ENCODE results near the gene SLC25A25. TPM values are rescaled to one million over a fixed set of nuclear protein-coding genes. Genes with fewer than 3 reads are reported as not detected.
"Not testable (repeated sequence)": the region's sequence is repeated elsewhere in the genome, so short reads cannot be mapped to it uniquely, and the experiment has no call there.

Gene SLC25A25
- total and polyA plus RNA-seq, 2 experiments from 2014 or later: 8.2 to 20.2 TPM

- Histone ChIP-seq H3K36me3 (ENCODE audit: low read depth) (no peaks in the 10 kb centered on the region), H3K4me1 (ENCODE audit: insufficient read depth) (no peaks in the 10 kb centered on the region), H3K9me2 (ENCODE audit: insufficient read depth) (no peaks in the 10 kb centered on the region), H3K9ac (no peak overlapping the region), H3K4me3 (no peak overlapping the region), H3F3A (ENCODE audit: insufficient read depth) (no peaks in the 10 kb centered on the region), H3K4me2 (ENCODE audit: unreplicated experiment) (no peak overlapping the region), H2AFZ (no peak overlapping the region), H3K79me2 (ENCODE audit: insufficient read depth) (no peaks in the 10 kb centered on the region), H3K27ac (no peak overlapping the region), H3K9me3 (ENCODE audit: low read depth) (no peaks in the 10 kb centered on the region), H4K20me1 (ENCODE audit: insufficient read depth) (no peaks in the 10 kb centered on the region), H3K27me3 (replicated peaks; ENCODE audit: insufficient read depth) (no peaks in the 10 kb centered on the region)
- TF ChIP-seq EZH2 (IDR thresholded peaks at IDR 0.05; ENCODE audit: insufficient read depth, poor library complexity, severe bottlenecking) (no peak), EZH2phosphoT487 (IDR thresholded peaks at IDR 0.05; ENCODE audit: insufficient read depth, low read depth) (no peak)
- no peak for DNase-seq
- WGBS, 2 experiments (ENCODE audit: low coverage in 1 of 2, low lambda C conversion rate in 2 of 2, missing lambda C conversion rate in 2 of 2): 66 to 72% methylated on average over 7 of the region's 7 CpGs
- in situ Hi-C loops (cut with MboI): no loop called here
These were observed 26.0 kb upstream of the SLC25A25 start for GRCh38 chr9:128042043-128042442.

- in situ Hi-C loops (cut with MboI): no loop called here
- Histone ChIP-seq H4K20me1 (ENCODE audit: insufficient read depth) (no peaks in the 10 kb centered on the region), H3K9me3 (ENCODE audit: low read depth) (no peaks in the 10 kb centered on the region), H3F3A (ENCODE audit: insufficient read depth) (no peaks in the 10 kb centered on the region), H3K27me3 (replicated peaks; ENCODE audit: insufficient read depth) (no peaks in the 10 kb centered on the region), H3K9me2 (ENCODE audit: insufficient read depth) (no peaks in the 10 kb centered on the region), H2AFZ (no peak overlapping the region), H3K4me1 (ENCODE audit: insufficient read depth) (no peaks in the 10 kb centered on the region), H3K36me3 (ENCODE audit: low read depth) (no peaks in the 10 kb centered on the region), H3K4me2 (ENCODE audit: unreplicated experiment) (no peak overlapping the region), H3K27ac (no peak overlapping the region), H3K79me2 (ENCODE audit: insufficient read depth) (no peaks in the 10 kb centered on the region), H3K9ac (no peak overlapping the region), H3K4me3 (no peak overlapping the region)
- TF ChIP-seq EZH2phosphoT487 (IDR thresholded peaks at IDR 0.05; ENCODE audit: insufficient read depth, low read depth) (no peak), EZH2 (IDR thresholded peaks at IDR 0.05; ENCODE audit: insufficient read depth, poor library complexity, severe bottlenecking) (no peak)
- DNase-seq: no peak
- WGBS, 2 experiments (ENCODE audit: low coverage in 1 of 2, low lambda C conversion rate in 2 of 2, missing lambda C conversion rate in 2 of 2): 63 to 64% methylated on average over 6 of the region's 7 CpGs
These were observed 24.6 kb upstream of the SLC25A25 start for GRCh38 chr9:128043467-128043868.

GRCh38 chr9:128045409-128045808 is 22.6 kb upstream of the SLC25A25 start:
- H3K9me2 ChIP-seq (ENCODE audit: insufficient read depth); H2AFZ ChIP-seq; H3K27me3 ChIP-seq (replicated peaks; ENCODE audit: insufficient read depth); H3F3A ChIP-seq (ENCODE audit: insufficient read depth); H3K79me2 ChIP-seq (ENCODE audit: insufficient read depth); H3K36me3 ChIP-seq (ENCODE audit: low read depth); H3K9ac ChIP-seq; DNase-seq; H3K4me3 ChIP-seq; H3K4me1 ChIP-seq (ENCODE audit: insufficient read depth); H3K4me2 ChIP-seq (ENCODE audit: unreplicated experiment); in situ Hi-C loops (cut with MboI); H3K27ac ChIP-seq; H3K9me3 ChIP-seq (ENCODE audit: low read depth); H4K20me1 ChIP-seq (ENCODE audit: insufficient read depth): not testable (repeated sequence)
- WGBS, 2 experiments (ENCODE audit: low coverage in 1 of 2, low lambda C conversion rate in 2 of 2, missing lambda C conversion rate in 2 of 2): 83 to 86% methylated on average over 5 to 6 of the region's 6 CpGs

- H3K4me3 ChIP-seq: no peak overlapping the region
These were observed 22.2 kb upstream of the SLC25A25 start for GRCh38 chr9:128045831-128046230.

GRCh38 chr9:128047231-128047630 is 20.8 kb upstream of the SLC25A25 start:
- Histone ChIP-seq H3K79me2 (ENCODE audit: insufficient read depth) (no peaks in the 10 kb centered on the region), H3K27me3 (replicated peaks; ENCODE audit: insufficient read depth) (no peaks in the 10 kb centered on the region), H3K9me2 (ENCODE audit: insufficient read depth) (no peaks in the 10 kb centered on the region), H3K27ac (no peak overlapping the region), H3K4me3 (no peak overlapping the region), H3K4me1 (ENCODE audit: insufficient read depth) (no peaks in the 10 kb centered on the region), H3K9me3 (ENCODE audit: low read depth) (no peaks in the 10 kb centered on the region), H2AFZ (no peak overlapping the region), H4K20me1 (ENCODE audit: insufficient read depth) (no peaks in the 10 kb centered on the region), H3K4me2 (ENCODE audit: unreplicated experiment) (no peak overlapping the region), H3K36me3 (ENCODE audit: low read depth) (no peaks in the 10 kb centered on the region), H3K9ac (no peak overlapping the region), H3F3A (ENCODE audit: insufficient read depth) (no peaks in the 10 kb centered on the region)
- 74 to 81% methylated on average over 6 of the region's 6 CpGs for WGBS, 2 experiments (ENCODE audit: low coverage in 1 of 2, low lambda C conversion rate in 2 of 2, missing lambda C conversion rate in 2 of 2)
- no peak for DNase-seq
- in situ Hi-C loops (cut with MboI): no loop called here
- TF ChIP-seq EZH2phosphoT487 (IDR thresholded peaks at IDR 0.05; ENCODE audit: insufficient read depth, low read depth) (no peak), EZH2 (IDR thresholded peaks at IDR 0.05; ENCODE audit: insufficient read depth, poor library complexity, severe bottlenecking) (no peak)

More at GRCh38 chr9:128045831-128046230, 22.2 kb upstream of the SLC25A25 start:
- no peaks in the 10 kb centered on the region for H3K9me3 ChIP-seq (ENCODE audit: low read depth)
- WGBS, 2 experiments (ENCODE audit: low coverage in 1 of 2, low lambda C conversion rate in 2 of 2, missing lambda C conversion rate in 2 of 2): 33 to 35% methylated on average over 1 of the region's 1 CpG
- no peak for TF ChIP-seq EZH2phosphoT487 (IDR thresholded peaks at IDR 0.05; ENCODE audit: insufficient read depth, low read depth)
- no peak for TF ChIP-seq EZH2 (IDR thresholded peaks at IDR 0.05; ENCODE audit: insufficient read depth, poor library complexity, severe bottlenecking)
- no peak overlapping the region for H3K9ac ChIP-seq
- no peaks in the 10 kb centered on the region for H3K4me1 ChIP-seq (ENCODE audit: insufficient read depth)
- no peaks in the 10 kb centered on the region for H3K36me3 ChIP-seq (ENCODE audit: low read depth)
- H3K9me2 ChIP-seq (ENCODE audit: insufficient read depth): no peaks in the 10 kb centered on the region
- H2AFZ ChIP-seq: no peak overlapping the region
- no peaks in the 10 kb centered on the region for H3K79me2 ChIP-seq (ENCODE audit: insufficient read depth)
- no peak overlapping the region for H3K4me2 ChIP-seq (ENCODE audit: unreplicated experiment)
- in situ Hi-C loops (cut with MboI): no loop called here
- no peak overlapping the region for H3K27ac ChIP-seq
- H3K27me3 ChIP-seq (replicated peaks; ENCODE audit: insufficient read depth): no peaks in the 10 kb centered on the region
- no peaks in the 10 kb centered on the region for H4K20me1 ChIP-seq (ENCODE audit: insufficient read depth)
- H3F3A ChIP-seq (ENCODE audit: insufficient read depth): no peaks in the 10 kb centered on the region
- no peak for DNase-seq
